ENCODE results near the gene DDIT3. TPM values are rescaled to one million over a fixed set of nuclear protein-coding genes. Genes with fewer than 3 reads are reported as not detected.

DDIT3 gene
- total RNA-seq, 1 experiment from 2014 or later: 15.7 TPM

DNA sequence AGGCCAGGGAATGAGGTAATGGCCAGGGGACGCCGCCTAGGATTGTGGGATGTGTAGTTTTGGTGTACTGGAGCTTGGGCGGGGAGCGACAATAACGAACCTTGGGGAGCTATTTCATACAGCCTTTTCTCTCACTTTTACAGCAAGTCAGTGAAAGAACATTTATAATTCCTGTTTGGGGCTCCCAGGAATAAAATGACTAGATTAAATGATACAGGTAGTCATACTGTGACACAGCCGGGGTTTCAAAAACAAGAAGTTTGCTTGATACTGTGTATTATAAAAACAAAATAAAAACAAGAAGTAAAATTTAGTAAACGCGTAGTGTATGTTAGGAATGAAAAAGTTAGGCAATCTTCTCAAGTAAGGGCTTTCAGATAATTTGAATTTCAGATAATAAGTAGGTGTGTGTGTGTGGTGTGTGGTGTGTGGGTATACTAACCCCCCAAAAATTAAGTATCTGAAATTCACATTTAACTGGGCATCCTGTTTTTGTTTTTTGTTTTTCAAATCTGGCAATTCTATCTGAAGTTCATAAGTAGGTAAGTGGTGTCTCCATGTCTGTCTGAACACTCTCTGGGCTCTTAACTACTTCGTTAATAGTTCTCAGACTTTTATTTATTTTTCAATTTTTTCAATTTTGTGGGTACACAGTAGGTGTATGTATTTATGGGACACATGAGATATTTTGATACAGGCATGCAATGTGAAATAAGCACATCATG, 27.1 kb upstream of the DDIT3 start:
- no peak for DNase-seq (ENCODE audit: low read depth)

DNA sequence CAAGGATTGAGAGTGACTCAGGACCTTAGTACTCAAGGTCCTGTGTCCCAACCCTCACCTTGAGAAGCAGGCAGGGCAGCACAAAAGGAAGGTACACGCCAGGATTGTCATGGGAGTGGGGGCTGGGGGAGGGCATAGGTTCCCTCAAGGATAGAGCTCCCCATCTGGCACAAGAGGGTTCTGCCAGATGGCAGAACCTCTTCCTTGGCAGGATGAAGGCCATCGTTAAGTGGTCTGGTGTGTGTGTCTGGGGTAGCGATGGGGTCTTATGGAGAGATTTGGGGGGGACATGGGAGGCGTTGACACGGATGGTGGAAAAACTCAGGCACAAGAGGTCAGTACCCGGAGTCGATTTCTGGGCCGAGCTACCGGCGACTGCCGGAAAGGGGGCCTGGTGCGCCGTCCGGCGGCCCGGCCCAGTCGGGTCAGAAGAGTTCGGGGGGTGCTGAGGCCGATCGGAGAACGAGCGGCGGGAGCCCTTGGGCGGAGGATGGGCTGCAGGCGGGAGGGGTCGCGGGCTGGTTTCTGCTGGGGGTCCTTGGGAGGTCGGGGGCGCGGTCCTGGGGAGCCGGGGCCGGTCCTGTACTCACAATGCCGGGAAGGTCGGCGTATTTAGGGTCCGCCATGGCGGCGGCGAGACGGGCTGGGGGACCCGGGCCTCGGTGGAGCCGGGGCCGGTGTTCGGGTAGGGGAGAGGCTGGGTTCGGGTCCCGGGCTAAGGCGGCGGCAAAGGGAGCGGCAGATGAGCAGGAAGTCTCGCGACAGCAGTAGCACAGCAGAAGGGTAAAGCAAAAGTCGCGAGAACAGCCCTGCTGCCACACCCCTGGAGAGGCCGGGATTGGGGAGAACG, 26.3 kb upstream of the DDIT3 start, which contains the start of gene DCTN2:
TSS of gene DCTN2 (minus strand) at position 755 of the 850 bp plus-strand sequence. CDS start at position 626, 129 bp downstream.
- peak; percentile 97 for DNase-seq (ENCODE audit: low read depth)

DNA sequence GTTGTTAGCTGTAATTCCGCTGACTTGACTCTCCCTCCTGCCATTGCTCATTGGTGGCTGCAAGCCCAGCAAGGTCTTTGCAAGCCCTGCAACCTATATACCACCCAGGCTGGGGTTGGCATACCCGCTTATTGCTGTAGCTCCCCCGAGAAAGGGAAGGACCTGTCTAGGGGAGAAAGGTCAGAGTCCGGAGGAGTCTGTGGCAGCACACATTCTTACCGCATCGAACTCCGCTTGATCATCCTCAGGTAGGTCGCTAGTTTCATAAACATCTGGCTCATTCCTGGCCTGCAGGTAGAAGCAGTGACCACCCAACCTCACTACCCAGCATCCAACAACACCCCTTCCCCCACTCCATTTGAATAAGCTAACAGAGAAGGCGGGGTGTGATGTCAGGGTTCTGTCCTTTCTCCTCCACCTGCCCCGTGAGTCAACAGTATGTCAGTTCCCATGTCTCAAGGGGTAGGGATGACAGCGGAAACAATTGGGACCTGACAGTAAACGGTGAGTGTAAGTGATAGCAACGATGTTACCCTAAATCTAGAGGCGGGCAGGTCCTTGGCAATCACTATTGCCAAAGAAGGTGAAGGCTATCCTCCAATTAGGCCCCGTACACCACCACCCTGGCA, 25.6 kb upstream of the DDIT3 start:
- no peak for DNase-seq (ENCODE audit: low read depth)

DNA sequence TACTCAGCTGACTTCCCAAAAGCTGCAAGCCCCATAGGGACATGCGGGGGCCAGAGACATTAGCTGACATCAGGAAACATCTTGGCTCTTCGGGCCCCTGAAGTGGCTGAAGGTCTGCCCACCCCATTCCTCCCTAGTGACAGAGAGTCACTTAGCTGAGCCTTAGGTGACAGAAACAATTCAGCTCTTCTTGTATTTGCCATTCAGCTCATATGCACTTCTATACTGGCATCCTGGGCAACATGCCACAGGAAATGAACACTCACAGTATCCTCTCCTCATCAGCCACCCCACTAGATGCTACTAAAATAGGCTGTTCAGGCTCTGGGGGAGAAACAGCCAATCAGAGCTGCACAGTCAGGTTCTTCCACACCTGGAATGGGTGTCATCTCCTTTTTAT, 23.3 kb upstream of the DDIT3 start:
- no peak for DNase-seq (ENCODE audit: low read depth)

DNA sequence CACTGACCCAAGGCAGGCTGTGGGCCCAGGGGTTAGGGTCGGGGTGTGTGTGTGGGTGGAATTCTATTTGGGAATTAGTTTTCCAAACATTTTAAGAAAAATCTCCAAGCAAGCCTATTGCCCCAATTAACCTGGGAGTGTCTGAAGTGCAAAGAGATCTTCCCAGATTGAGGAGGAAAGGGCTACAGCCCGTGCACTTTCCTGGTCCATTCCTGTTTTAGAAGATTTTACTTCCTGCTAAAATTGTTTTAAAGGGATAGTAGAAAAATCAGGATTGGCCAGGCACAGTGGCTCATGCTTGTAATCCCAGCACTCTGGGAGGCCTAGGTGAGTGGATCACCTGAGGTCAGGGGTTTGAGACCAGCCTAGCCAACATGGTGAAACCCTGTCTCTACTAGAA, 21.4 kb upstream of the DDIT3 start:
- DNase-seq (ENCODE audit: low read depth): no peak

DNA sequence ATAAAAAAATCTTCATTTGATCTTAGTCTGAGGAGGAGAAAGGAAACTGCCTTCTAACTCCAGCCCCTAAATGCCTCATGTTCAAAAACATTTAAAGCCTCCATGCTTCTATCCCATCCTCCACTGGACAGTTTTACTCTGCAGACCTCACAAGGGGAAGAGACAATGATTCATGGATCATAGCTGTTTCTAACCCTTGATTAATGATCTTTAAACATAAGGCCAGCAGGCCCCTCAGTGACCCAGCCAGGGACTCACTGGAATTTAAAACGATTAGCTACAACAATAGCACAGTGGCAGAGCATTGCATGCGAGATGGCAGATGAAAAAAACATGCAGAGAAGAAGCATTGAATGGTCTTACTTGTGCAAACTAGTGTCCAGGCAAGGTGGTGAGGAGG, 20.7 kb upstream of the DDIT3 start:
- DNase-seq (ENCODE audit: low read depth): no peak

DNA sequence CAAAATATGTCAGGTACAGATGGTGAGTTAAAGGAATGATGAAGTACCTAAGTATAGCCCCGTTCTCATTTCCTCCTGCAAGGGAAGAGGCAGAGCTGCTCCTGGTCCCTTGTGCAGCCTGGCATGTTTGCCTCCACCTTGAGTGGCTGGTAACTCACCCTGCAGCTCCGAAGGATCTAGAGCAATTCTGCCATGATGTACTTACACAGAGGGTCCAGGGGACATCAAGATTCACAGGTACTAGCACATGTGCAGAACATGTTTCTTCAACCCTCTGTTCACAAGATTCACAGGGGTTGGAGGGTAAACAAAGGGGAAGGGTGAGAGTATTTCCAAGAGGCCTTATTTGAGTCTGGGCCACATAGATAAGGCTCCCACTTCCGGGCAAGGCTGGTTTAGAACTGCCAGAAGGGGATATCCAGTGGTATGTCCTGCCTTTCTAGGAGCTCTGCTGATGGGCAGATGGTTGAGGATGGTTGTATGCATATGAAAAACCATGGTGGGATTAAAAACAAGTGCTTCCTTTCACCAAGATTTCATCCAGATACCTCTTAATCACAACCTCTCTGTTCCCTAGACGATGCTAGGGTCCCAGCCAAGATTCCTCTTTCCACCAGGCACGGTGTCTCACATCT, 18.9 kb upstream of the DDIT3 start:
- DNase-seq (ENCODE audit: low read depth): no peak

DNA sequence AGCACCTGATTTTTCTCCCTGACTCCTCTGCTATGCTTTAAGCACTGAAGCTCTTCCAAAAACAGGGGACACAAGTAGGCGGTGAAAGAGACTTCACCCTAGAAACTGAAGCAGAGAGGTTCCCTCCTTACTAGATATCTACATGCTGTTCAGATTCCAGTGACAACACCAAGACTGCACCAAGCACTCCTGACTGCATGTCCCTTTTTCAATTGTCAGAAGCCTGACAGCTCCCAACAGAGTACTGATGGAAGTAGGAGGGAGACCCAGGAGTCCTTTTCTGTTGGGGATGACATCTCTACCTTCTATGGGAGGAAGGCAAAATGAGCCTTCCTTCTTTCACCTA, 16.3 kb upstream of the DDIT3 start:
- no peak for DNase-seq (ENCODE audit: low read depth)

DNA sequence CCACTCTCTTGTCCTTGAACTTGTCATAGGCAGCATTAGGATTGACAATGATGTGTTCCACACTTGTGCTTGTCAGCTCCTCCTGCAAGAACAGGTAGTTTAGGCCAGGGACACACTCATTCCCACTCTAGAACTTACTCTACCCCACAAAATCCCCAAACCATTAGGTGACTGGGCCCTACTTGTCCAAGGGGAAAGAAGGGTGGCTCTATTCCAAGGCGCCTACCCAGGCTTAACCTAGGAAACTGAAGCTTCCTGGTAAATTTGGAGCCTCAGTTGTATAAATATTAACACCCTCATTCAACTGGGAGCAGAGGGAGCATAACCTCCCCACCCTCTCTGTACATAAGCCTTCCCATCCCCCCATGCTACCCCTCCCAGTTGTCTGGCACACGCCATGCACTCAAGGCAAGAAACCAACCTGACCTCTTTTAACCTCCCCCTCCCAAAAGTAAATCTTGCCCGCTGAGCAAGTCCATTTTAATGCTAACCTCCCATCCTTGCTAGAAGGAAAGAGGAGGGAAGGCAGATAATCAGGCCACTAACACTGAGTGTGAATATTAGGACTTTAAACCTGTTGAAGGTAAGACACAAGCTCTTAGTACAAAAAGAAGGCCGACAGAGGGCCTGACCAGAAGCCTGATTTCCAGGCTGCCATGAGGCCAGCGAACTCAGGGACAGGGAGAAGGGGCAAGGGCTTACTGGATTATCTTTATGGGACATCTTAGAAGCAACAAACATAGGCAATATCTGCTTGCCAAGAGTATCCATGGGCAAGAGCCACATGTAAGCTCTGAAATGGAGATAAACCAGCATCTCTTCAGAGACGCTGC, 15.7 kb upstream of the DDIT3 start:
- DNase-seq (ENCODE audit: low read depth): no peak

DNA sequence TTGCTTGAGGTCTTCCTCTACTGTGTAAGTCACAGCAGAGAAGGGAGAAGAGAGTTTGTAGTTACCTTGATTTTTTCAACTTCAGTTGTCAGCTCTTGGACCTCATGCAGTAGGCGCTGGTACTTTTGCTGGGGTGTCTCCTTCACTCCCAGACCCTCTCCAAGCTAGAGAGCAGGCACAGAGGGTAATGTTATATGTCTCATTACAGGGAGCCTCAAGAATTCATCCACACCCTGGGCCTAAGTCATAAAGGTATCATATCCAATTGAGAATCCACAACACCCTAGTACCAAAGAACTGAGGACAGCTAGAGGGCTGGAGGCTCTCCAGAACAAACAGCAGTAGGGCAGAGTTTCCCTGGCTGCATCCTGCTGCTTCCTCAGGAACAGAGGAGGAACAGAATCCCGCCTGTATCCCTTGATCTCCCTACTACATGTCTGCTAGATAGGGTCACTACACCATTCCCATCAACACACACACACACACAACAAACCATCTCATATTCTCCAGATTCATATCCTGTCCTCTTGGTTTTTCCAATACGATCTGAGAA, 14.8 kb upstream of the DDIT3 start:
- no peak for DNase-seq (ENCODE audit: low read depth)

DNA sequence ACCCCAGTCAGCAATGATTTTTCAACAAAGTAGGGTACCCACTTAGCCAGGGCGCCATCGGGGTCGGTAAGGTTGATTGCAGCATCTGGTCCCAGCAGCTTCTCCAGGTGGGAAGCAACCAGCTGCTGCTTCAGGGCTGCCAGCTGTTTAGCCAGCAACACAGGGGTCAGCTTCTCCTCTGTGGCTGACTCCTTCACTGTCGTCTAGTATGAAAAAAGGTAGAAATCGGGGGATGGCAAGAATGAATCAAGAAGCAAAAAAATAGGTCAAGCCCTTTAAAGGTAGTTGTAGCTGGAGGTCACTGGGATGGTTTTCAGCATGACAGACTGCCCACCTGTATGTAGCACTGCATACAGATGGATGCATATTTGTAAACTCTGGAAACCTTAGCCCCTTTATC, 13.9 kb upstream of the DDIT3 start:
- no peak for DNase-seq (ENCODE audit: low read depth)

DNA sequence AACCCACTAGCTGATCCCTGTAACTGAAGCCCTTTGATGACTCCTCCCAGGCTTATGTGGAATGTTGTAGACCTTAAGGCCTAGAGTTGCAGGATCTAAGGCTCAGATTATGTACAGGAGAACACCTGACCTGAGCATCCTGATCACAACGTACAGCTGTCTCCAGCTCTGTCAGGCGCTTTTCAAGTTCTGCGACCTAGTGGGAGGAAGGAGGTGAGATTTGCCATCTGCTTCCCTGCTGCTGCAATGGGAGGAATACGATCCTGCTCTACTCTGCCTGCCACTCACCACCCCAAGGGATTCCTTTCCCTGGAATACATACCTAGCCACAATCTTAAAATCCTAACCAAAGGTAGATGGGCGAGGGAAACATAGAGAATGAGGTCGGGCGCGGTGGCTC, 12.8 kb upstream of the DDIT3 start:
- no peak for DNase-seq (ENCODE audit: low read depth)

DNA sequence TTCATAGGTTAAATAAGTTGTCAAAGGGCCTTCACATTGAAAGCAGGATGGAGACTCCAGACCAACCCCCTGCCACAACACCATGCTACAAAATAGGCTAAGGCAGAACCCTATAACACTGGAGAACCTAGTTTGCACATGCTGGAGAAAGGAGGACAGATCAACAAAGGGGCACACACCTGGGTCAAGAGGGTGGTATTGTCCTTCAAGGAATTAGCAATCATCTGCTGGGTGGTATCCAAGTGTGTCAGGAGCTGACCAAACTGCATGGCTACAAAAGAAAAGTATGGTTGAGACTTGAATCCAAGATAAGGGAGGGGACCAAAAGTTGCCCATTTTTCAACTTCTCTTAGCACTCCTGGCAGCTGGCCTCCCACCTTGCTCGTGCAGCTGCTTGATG, 11.5 kb upstream of the DDIT3 start:
- DNase-seq (ENCODE audit: low read depth): no peak

DNA sequence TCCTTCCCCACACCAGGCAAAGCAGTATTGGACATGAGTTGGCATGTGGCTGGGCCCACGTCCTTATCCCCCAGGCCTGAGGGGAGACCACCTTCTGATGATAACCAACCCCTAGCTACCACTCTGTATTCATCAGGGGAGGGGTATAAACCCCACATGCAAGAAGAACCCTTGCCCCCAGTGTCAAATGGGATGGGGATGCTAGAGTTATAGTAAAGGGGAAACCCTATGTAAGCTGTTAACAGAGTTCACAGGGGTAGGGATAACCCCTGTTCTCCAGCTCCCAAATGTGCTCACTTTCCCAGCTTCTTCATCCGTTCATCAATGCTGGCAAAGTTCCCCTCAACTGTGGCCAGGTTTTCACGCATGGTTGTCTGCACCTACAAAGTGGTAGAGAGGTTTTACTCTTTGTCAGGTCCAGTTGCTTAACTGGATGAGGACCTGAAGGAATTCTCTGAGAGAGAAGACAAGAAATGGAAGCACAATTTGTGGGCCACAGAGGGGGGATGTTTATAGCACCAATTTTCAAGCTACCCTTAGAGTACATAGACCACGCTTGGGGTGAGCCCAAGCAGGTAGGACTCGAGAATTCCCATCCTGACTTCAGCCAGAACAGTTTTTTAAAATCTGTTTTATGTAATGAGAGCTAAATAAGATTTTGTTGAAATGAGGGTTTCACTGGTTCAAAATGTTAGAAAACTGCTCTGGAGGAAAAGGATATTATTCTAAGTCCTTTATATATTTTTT, 10.3 kb upstream of the DDIT3 start:
- no peak for DNase-seq (ENCODE audit: low read depth)

DNA sequence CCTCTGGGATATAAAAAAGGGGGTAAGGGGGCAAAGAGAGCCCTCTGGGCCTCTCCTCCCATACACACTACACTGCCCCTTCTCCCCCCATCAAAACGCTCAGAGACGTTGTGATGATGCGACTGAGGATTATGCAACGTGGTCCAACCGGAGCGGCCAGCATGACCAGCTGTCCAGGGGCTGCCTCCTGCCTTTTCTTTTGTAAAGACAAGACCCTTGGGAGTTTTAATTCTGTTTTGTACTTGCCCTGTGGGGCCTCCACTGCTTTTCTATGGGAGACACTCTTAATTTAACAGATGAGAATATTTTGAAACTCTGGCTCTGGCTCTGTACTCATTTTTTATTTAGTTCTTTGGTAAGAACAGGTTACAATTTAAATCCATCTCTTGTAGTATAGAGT, 9.5 kb upstream of the DDIT3 start:
- DNase-seq (ENCODE audit: low read depth): no peak

DNA sequence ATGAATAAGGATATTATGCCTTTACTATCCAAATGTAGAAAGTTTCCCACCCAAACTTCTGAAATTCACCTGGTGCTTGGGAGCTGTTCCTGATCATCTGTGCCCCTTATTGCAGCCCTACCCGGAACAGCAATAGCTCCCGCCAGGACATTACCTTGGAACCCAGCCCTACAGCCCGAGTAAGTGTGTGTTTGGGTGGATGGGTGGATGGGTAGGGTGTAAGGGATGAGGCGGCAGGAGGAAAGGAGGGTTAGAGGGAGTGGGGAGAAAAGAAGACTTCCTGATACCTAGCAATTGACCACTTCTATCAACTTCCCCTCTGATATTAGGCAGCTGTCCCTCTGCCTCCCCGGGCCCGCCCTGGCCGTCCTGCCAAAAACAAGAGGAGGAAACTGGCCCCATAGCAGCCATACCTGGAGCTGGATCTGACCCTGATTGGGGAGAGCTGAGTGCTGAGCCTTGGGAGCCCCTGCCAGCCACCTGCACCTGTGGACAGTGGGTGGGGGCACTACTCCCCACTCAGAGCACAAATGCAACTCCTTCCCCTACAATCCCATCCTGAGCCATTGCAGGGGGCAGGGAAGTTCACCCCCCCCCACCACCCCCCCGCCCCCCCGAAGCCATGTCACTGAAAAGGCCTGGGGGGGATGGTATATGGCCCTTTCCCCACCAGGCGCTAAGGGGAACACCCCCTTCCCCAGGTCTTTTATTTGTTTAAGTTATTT, 8.7 kb upstream of the DDIT3 start:
- no peak for DNase-seq (ENCODE audit: low read depth)

DNA sequence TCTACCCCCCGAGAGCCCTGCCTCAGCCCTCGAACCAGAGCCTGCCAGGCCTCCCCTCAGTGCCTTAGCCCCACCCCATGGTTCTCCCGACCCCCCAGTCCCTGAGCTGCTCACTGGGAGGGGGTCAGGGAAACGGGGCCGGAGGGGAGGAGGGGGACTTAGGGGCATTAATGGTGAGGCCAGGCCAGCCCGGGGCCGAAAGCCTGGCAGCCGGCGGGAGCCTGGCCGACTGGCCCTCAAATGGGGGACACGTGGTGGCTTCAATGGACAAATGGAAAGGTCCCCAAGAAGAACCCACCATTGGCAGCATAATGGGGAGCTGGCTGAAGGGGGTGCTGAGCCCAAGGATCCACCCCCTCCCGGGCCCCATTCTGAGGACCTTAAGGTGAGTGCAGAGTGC, 7.9 kb upstream of the DDIT3 start:
- no peak for DNase-seq (ENCODE audit: low read depth)

DNA sequence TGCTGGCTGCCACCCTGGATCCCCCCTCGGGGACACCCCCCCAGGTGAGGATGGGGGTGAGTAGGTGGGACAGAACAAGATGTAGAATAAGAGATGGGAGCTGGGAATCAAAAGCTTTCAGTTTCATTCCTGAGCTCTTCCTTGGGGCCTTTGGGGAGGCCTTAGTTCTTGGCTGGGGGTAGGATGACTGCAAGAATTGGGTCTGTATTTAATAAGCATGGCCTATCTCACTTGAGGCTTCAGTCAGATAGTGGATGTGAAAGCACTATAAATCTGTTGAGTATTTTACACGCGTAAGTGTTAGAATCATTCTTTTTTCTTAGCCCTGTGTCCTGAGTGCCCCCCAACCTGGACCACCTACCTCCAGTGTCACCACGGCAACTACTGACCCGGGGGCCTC, 6.9 kb upstream of the DDIT3 start:
- no peak for DNase-seq (ENCODE audit: low read depth)

DNA sequence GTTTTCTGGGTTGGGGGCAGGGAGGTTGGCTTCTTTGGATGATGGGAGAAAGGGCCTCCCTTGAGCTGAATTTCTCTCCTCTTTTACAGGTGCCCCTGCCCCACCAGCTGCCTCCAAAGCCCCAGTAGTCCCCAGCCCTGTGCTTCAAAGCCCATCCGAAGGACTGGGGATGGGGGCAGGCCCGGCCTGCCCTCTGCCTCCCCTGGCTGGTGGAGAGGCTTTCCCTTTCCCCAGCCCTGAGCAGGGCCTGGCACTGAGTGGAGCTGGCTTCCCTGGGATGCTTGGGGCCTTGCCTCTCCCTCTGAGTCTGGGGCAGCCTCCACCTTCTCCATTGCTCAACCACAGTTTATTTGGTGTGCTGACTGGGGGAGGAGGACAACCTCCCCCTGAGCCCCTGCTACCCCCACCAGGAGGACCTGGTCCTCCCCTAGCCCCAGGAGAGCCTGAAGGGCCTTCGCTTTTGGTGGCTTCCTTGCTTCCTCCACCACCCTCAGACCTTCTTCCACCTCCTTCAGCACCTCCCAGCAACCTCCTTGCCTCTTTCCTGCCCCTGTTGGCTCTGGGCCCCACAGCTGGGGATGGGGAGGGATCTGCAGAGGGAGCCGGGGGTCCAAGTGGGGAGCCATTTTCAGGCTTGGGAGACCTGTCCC, 6.3 kb upstream of the DDIT3 start:
- no peak for DNase-seq (ENCODE audit: low read depth)

All from LHCN-M2 (cell line).